NCI-H146 treated with DMSO at 0.1 percent for 48 hours (cell line): ENCODE measurements around the gene RANBP3.
"Not testable (repeated sequence)": the region's sequence is repeated elsewhere in the genome, so short reads cannot be mapped to it uniquely, and the experiment has no call there.

Source experiments
- DNase-seq: peaks from one replicate; lab custom pipeline; 2025; ENCODE audit not compliant: unreplicated experiment; lab: John Stamatoyannopoulos, UW

RANBP3 gene

DNA sequence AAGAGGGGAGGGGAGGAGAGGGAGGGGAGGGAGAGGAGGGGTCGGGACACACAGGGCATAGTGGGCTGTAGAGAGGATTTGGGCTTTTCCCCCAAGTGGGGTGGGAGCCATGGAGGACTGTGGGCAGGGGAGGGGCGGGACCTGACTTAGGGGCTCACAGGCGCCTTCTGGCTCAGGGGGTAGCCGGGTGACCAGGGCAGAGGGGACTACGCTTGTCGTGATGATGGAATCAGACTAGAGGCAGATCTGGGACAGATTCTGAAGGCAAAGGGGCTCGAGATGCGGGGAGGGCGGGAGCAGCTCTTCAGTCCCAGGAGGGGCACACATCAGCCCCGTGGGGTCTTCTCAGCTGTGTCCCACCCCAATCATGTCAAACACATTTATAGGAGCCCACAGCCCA lies 87.8 kb downstream of the RANBP3 start:
- no peak for DNase-seq

GRCh38 chr19:5889288-5889971 lies 88.5 kb downstream of the RANBP3 start:
- DNase-seq: no peak

DNA sequence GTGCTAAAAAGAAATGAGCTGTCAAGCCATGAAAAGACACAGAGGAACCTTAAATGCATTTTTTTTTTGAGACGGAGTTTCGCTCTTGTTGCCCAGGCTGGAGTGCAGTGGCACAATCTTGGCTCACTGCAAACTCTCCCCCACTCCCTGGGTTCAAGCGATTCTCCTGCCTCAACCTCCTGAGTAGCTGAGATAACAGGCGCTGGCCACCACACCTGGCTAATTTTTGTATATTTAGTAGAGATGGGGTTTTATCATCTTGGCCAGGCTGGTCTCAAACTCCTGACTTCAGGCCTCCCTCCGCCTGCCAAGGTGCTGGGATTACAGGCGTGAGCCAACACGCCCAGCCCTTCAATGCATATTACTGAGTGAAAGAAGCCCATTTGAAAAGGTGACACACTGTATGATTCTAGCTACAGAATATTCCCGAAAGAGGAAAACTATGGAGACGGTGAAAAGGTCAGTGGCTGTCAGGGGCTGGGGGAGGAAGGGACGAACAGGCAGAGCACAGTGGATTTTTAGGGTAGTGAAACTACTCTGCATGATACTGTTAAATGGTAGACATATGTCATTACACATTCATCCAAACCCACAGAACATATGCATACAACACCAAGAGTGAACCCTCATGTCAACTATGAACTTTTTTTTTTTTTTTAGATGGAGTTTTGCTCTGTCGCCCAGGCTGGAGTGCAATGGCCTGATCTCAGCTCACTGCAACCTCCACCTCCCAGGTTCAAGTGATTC lies 93.7 kb downstream of the RANBP3 start:
- not testable (repeated sequence) for DNase-seq

DNA sequence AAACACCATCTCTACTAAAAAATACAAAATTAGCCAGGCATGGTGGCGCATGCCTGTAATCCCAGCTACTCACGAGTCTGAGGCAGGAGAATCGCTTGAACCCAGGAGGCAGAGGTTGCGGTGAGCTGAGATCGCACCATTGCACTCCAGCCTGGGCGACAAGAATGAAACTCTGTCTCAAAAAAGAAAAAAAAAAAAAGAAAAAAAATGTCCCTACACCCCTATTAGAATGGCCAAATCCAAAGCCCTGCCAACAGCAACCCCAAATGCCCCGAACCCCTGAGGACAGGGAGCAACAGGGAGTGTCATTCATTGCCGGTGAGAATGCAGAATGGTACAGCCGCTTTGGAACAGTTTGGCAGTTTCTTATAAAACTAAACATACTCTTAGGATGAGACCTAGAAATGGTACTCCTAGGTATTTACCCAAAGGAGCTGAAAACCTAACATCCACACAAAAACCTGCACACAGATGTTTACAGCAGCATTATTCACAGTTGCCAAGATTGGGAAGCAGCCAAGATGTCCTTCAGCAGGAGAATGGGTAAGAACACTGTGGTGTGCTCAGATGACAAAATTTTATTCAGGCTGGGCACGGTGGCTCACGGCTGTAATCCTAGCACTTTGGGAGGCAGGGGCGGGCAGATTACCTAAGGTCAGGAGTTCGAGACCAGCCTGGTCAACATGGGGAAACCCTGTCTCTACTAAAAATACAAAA lies 94.6 kb downstream of the RANBP3 start:
- not testable (repeated sequence) for DNase-seq

- DNase-seq: no peak
Observed at GRCh38 chr19:5882421-5882968, 95.4 kb downstream of the RANBP3 start.

DNA sequence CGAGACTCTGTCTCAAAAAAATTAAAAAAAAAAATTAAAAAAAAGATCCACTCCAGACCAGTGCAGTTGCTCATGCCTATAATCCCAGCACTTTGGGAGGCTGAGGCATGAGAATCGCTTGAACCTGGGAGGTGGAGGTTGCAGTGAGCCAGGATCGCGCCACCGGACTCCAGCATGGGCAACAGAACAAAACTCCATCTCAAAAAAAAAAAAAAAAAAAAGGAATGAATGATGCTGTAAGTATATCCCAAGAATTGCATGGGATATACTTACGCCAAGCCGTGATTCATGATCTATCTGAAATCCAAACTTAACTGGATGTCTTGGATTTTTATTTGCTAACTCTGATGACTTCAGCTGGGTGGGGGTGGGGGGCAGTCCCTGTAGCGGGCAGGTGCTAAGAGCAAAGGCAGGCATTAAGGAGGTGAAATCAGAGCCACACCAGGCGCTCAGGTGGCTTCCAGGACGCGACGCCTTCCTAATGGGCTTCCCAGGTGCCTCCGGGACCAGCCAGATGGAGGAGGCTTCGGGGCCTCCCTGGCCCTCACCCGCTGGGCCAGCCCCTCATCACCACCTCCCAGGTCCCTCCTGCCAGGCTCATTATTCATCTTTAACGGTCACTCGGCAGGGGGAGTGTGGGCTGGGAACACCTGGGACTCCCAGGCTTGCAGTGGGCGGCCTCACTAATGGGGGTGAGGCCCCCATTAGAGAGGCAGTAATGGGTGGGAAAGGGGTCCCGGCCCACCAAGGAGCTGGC lies 96.2 kb downstream of the RANBP3 start:
- DNase-seq: peak; percentile 77

- no peak for DNase-seq
Observed at GRCh38 chr19:5880604-5881078, 97.3 kb downstream of the RANBP3 start.

- no peak for DNase-seq
Observed at GRCh38 chr19:5880196-5880595, 97.7 kb downstream of the RANBP3 start.

DNA sequence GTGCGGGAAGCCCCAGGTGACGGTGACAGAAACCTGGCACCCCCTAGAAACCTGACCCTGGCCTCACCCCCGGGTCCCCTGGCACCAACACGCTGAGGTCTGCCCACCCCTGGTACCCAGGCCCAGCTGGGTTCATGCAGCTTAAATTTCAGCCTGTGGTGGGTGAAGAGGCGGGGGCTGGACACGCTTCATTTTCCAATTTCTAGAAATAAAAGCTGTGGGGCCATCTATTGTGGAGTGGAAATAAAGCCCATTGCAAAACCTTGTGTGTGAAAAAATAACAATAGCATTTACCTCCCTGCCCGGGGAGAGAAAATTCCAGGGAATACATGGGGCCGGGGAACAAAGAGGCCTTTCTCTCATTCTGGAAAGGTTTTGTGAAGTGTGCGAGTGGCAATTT lies 100.1 kb downstream of the RANBP3 start:
- DNase-seq: no peak

DNA sequence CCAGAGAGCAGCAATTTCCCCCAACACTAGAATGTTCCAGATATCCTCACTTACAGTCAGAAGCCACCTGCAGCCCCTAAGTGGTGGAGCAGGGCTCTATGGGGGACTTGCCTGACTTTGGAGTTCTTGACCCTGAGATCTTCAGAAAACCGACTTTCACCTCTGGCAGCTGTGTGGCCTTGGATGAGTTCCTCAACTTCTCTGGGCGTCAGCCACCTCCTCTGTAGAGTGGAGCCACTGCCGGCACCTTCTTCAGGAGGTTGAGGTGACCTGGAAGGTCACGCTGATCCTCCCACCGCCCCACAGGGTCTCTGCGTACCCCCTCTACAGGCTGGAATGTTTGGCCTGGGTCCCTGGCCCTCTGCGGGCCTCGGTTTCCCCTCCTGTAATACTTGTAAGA lies 100.5 kb downstream of the RANBP3 start:
- DNase-seq: no peak

DNA sequence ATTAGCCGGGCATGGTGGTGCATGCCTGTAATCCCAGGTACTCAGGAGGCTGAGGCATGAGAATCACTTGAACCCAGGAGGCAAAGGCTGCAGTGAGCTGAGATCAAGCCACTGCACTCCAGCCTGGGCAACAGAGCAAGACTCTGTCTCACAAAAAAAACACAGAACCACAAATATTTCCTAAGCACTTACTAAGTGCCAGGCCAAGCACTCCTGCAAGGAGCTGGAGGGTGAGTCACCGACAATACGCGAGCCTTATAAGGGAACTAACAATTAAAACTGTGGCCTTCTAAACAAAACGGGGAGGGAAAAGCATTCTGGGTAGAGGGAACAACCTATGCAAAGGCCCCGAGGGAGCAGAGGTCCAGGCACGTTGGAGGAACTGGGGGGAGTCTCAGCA lies 103.4 kb downstream of the RANBP3 start:
- DNase-seq: not testable (repeated sequence)

DNA sequence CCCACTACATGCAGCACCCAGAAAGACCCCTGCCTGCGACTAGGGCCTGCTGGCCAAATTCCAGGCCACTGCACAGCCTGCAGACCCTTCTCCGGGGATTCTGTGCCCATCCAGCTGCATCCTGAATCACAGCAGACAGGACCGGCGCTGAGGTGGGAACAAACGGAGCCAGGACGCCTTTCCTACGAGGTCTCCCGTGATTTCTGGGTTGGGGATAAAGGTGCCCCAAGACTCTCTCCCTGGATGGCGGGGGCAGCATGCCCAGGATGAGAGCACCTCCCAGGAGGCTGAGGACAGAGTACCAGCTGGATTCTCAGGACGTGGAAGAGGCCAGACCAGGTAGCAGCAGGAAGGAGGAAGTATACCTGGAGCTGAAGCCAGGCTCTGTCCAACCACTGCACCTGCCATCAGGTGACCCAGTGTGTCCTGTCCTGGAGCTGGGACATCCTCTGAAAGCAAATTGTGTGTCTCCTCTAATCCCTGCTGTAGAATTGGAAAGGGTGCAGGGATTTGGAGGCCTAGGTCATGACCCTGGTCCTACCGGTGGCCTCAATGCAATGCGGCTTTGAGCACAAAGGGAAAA lies 104.2 kb downstream of the RANBP3 start:
- no peak for DNase-seq

DNA sequence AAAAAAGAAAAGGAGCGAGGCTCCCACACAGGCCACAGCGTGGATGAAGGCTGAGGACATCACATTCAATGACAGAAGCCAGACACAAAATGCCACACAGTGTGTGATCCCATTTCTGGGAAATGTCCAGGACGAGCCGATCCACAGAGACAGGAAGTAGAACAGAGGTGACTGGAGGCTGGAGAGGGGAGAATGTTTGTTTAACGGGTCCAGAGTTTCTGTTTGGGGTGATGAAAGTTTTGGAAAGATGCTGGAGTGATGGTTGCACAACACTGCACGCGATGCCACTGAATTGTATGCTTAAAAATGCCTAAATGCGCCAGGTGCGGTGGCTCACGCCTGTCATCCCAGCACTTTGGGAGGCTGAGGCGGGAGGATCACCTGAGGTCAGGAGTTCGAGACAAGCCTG lies 107.0 kb downstream of the RANBP3 start:
- DNase-seq: no peak

GRCh38 chr19:5867201-5868136 lies 110.5 kb downstream of the RANBP3 start:
- no peak for DNase-seq
